GM12872 (cell line): ENCODE data around the gene HSF2BP.

Experiments used
- CTCF ChIP-seq: IDR thresholded peaks from 3 replicates; pipeline ENCODE4 v1.5.1; 2011; ENCODE audit warnings: low read depth, mild to moderate bottlenecking, low read length, moderate library complexity; ENCODE audit not compliant: insufficient read depth

HSF2BP gene

GRCh38 chr21:43691086-43691795 is 32.0 kb upstream of the HSF2BP start:
- no peak for TF ChIP-seq CTCF

DNA sequence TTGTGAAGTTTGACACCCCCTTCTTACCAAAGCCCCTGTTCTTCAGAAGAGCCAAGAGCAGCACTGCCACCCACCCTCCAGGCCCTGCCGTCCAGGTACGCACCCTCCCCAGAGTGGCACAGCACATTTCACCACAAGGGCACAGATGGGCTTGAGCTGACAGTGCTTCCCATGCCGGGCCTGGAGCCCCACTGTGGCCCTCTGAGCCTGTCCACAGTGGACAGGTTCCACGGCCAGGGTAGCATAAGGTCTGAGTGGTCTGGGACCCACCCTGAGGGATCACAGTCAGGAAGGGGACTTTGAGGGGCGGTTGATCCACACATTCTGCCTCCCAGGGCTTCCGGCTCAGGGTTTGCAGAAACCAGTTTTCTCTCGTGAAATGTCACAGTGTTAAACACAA is 31.1 kb upstream of the HSF2BP start:
- TF ChIP-seq CTCF = no peak

- no peak for TF ChIP-seq CTCF
Measured at GRCh38 chr21:43689556-43690337, 30.5 kb upstream of the HSF2BP start.

DNA sequence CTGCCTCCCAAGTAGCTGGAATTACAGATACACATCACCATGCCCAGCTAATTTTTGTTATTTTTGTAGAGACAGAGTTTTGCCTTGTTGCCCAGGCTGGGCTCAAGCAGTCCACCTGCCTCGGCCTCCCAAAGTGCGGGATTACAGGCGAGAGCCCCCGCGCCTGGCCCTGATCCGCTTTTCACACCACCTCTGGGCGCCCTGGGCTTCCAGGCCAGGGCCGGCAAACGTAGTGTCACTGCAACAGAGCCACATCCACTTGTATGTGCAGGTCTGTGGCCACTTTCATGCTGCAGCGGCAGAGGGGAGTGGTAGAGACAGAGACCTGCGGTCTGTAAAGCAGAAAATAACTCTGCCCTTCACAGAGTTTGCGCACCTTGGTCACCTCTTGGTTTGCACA is 29.6 kb upstream of the HSF2BP start:
- no peak for TF ChIP-seq CTCF

DNA sequence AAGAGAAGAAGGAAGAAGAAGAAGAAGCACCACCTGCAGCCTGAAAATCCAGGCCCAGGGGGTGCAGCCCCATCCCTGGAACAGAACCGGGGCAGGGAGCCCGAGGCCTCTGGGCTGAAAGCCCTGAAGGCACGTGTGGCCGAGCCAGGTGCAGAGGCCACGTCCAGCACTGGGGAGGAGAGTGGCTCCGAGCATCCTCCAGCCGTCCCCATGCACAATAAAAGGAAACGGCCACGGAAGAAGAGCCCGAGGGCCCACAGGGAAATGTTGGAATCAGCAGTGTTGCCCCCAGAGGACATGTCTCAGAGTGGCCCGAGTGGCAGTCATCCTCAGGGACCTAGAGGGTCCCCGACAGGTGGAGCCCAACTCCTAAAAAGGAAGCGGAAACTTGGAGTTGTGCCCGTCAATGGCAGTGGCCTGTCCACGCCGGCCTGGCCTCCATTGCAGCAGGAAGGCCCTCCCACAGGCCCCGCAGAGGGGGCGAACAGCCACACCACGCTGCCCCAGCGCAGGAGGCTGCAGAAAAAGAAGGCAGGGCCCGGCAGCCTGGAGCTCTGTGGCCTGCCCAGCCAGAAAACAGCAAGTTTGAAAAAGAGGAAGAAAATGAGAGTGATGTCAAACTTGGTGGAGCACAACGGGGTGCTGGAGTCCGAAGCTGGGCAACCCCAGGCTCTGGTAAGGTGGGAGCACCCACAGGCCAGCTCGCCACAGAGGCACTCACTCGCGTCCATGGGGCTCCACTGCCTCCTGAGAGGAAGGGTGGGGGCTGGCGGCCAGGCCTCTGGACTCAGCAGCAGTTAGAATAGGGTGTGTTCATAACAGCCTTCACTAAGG is 28.5 kb upstream of the HSF2BP start:
- TF ChIP-seq CTCF = no peak

GRCh38 chr21:43686811-43687565 is 27.7 kb upstream of the HSF2BP start:
- TF ChIP-seq CTCF = no peak

GRCh38 chr21:43684424-43684823 is 25.1 kb upstream of the HSF2BP start:
- TF ChIP-seq CTCF = no peak
